Osteoblast (primary cell): ENCODE measurements around the gene PFDN6. TPM values are rescaled to one million over a fixed set of nuclear protein-coding genes. Genes with fewer than 3 reads are reported as not detected.
A peak's percentile ranks its signal among the peaks of the same experiment; 100 is the strongest.

Experiments
- DNase-seq: peaks from one replicate; pipeline ENCODE4 v3.0.0; 2011; ENCODE audit warnings: low spot score, mixed read lengths; ENCODE audit not compliant: insufficient read length; ENCODE audit errors: missing footprints
- H2AFZ ChIP-seq: 2 replicates; pipeline ENCODE4 v1.6.0; 2011; ENCODE audit warnings: mild to moderate bottlenecking, low read length
- H3K27ac ChIP-seq: 2 replicates; pipeline ENCODE4 v1.5.1; 2011; ENCODE audit warnings: mild to moderate bottlenecking, low read depth, low read length, moderate library complexity
- H3K27me3 ChIP-seq: 2 replicates; pipeline ENCODE4 v1.6.0; 2012; ENCODE audit warnings: mild to moderate bottlenecking, control low read depth, inconsistent platforms, low read length, moderate library complexity; ENCODE audit not compliant: insufficient read depth
- H3K36me3 ChIP-seq: 2 replicates; pipeline ENCODE4 v1.5.1; 2011; ENCODE audit warnings: mild to moderate bottlenecking, low read length, control low read depth, moderate library complexity; ENCODE audit not compliant: insufficient read depth
- H3K4me1 ChIP-seq: 2 replicates; pipeline ENCODE4 v1.5.1; 2011; ENCODE audit warnings: mild to moderate bottlenecking, low read length, control low read depth, moderate library complexity; ENCODE audit not compliant: insufficient read depth
- H3K4me2 ChIP-seq: 2 replicates; pipeline ENCODE4 v1.6.0; 2011; ENCODE audit warnings: mild to moderate bottlenecking, low read length; ENCODE audit not compliant: insufficient read depth
- H3K4me3 ChIP-seq: fragments of 200-600 bp; sonication (generic); 3 replicates; pipeline ENCODE4 v1.5.1; 2012; ENCODE audit warnings: mild to moderate bottlenecking, low read length, inconsistent platforms; ENCODE audit not compliant: insufficient read depth
- H3K79me2 ChIP-seq: 2 replicates; pipeline ENCODE4 v1.6.0; 2012; ENCODE audit warnings: mild to moderate bottlenecking, low read length, control low read depth, inconsistent platforms; ENCODE audit not compliant: insufficient read depth
- H3K9me3 ChIP-seq: 2 replicates; pipeline ENCODE4 v1.5.1; 2011; ENCODE audit warnings: low read depth, low read length, control low read depth
- H4K20me1 ChIP-seq: 2 replicates; pipeline ENCODE4 v1.6.0; 2012; ENCODE audit warnings: mild to moderate bottlenecking, low read length, control low read depth; ENCODE audit not compliant: insufficient read depth
- CTCF ChIP-seq: IDR thresholded peaks from 2 replicates; pipeline ENCODE4 v1.5.1; 2011; ENCODE audit warnings: mild to moderate bottlenecking, low read depth, low read length, moderate library complexity; ENCODE audit errors: extremely low read depth
- total RNA-seq: library from RNA; depleted of rRNA; stranded (reverse); fragments of >200 nt; gene quantifications from 2 replicates; pipeline ENCODE4 v1.2.3, GENCODE V29; 2012

PFDN6 gene
- total RNA-seq, 1 donor, result 15.9 TPM

- Histone ChIP-seq H3K27ac (peak within 1 kb of the TSS; percentile 95), H4K20me1 (peaks cover 27% of the 10 kb centered on the region), H3K27me3 (no peaks in the 10 kb centered on the region), H3K36me3 (peaks cover 13% of the 10 kb centered on the region), H3K4me2 (peak within 1 kb of the TSS; percentile 87), H3K9me3 (no peaks in the 10 kb centered on the region), H3K4me3 (peak within 1 kb of the TSS; percentile 99), H2AFZ (peak within 1 kb of the TSS; percentile 87), H3K79me2 (peaks cover 60% of the 10 kb centered on the region), H3K4me1 (peaks cover 31% of the 10 kb centered on the region)
- peak; percentile 90 for DNase-seq
- TF ChIP-seq CTCF, result no peak
Observed at GRCh38 chr6:33313709-33314514, 24.5 kb downstream of the PFDN6 start, which contains the start of gene TAPBP. Gene TAPBP (minus strand): TSS chr6:33314078. CDS start chr6:33314041, 37 bp downstream.

GRCh38 chr6:33314515-33314942, 25.1 kb downstream of the PFDN6 start:
- Histone ChIP-seq H3K4me2 (peak overlapping the region; percentile 87), H2AFZ (peak overlapping the region; percentile 23)

GRCh38 chr6:33314943-33315792, 25.8 kb downstream of the PFDN6 start:
- TF ChIP-seq CTCF, result no peak
- no peak overlapping the region for H2AFZ ChIP-seq
- no peak for DNase-seq

More at GRCh38 chr6:33314515-33314942, 25.1 kb downstream of the PFDN6 start:
- H4K20me1 ChIP-seq, result peaks cover 27% of the 10 kb centered on the region
- no peaks in the 10 kb centered on the region for H3K27me3 ChIP-seq
- H3K36me3 ChIP-seq, result peaks cover 19% of the 10 kb centered on the region
- no peak for TF ChIP-seq CTCF
- H3K9me3 ChIP-seq, result no peaks in the 10 kb centered on the region
- peaks cover 38% of the 10 kb centered on the region for H3K4me1 ChIP-seq
- peak overlapping the region; percentile 99 for H3K4me3 ChIP-seq
- DNase-seq, result no peak
- H3K27ac ChIP-seq, result peak overlapping the region; percentile 95
- peaks cover 63% of the 10 kb centered on the region for H3K79me2 ChIP-seq

More at GRCh38 chr6:33314943-33315792, 25.8 kb downstream of the PFDN6 start:
- H3K79me2 ChIP-seq, result peaks cover 64% of the 10 kb centered on the region
- peak overlapping the region; percentile 87 for H3K4me2 ChIP-seq
- H3K27ac ChIP-seq, result peak overlapping the region; percentile 95
- peaks cover 34% of the 10 kb centered on the region for H4K20me1 ChIP-seq
- H3K4me3 ChIP-seq, result peak overlapping the region; percentile 99
- no peaks in the 10 kb centered on the region for H3K9me3 ChIP-seq
- H3K27me3 ChIP-seq, result no peaks in the 10 kb centered on the region
- peaks cover 44% of the 10 kb centered on the region for H3K4me1 ChIP-seq
- H3K36me3 ChIP-seq, result peaks cover 25% of the 10 kb centered on the region
